SJSA1 (cell line): ENCODE data around the gene SPRR2E. TPM values are rescaled to one million over a fixed set of nuclear protein-coding genes. Genes with fewer than 3 reads are reported as not detected.
"Not testable (repeated sequence)": the region's sequence is repeated elsewhere in the genome, so short reads cannot be mapped to it uniquely, and the experiment has no call there.

Experiments
- DNase-seq, 2 experiments: peaks; one replicate each; pipeline ENCODE4 v3.0.0-alpha.2; 2015 to 2020; ENCODE audit warnings: low spot score in 2 of 2, low read depth in 1 of 2
- H3K27ac ChIP-seq: fragments of 250-450 bp; sonication (Bioruptor Pico); 2 replicates; pipeline ENCODE4 v1.5.1; 2020; ENCODE audit warnings: mild to moderate bottlenecking, moderate library complexity
- H3K27me3 ChIP-seq: fragments of 250-450 bp; sonication (Bioruptor Pico); replicated peaks from 2 replicates; pipeline ENCODE4 v1.5.1; 2020; ENCODE audit warnings: mild to moderate bottlenecking, moderate library complexity
- H3K36me3 ChIP-seq: fragments of 250-450 bp; sonication (Bioruptor Pico); 2 replicates; pipeline ENCODE4 v1.5.1; 2020; ENCODE audit warnings: mild to moderate bottlenecking
- H3K4me1 ChIP-seq: fragments of 250-450 bp; sonication (Bioruptor Pico); replicated peaks from 2 replicates; pipeline ENCODE4 v1.6.1; 2021; ENCODE audit warnings: mild to moderate bottlenecking
- H3K4me3 ChIP-seq: fragments of 250-450 bp; sonication (Bioruptor Pico); 2 replicates; pipeline ENCODE4 v1.5.1; 2020; ENCODE audit warnings: mild to moderate bottlenecking
- H3K9me3 ChIP-seq: fragments of 250-450 bp; sonication (Bioruptor Pico); replicated peaks from 2 replicates; pipeline ENCODE4 v1.5.1; 2020; ENCODE audit warnings: mild to moderate bottlenecking
- total RNA-seq: library from RNA; depleted of rRNA; stranded (reverse); fragments of >200 nt; shearing (Covaris generic); gene quantifications from 2 replicates; pipeline ENCODE4 v1.2.3, GENCODE V29; 2014

SPRR2E gene
- total RNA-seq, 1 experiment from 2014 or later: not detected

DNA sequence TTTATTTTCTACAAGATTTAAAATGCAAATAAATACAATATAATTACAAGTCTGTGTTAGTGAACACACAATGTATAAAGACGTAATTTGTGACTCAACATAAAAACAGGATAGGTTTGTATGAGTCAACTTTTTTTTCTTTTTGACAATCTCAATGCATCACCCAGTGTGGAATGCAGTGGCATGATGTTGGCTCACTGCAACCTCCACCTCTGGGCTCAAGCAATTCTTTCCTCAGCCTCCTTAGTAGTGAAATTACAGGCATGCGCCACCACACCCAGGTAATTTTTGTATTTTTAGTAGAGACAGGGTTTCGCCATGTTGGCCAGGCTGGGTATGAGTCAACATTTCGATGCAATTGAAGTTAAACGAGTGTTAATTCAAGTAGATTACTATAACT is 5.9 kb upstream of the SPRR2E start:
- DNase-seq: no peak
- Histone ChIP-seq H3K36me3 (no peaks in the 10 kb centered on the region), H3K27me3 (no peaks in the 10 kb centered on the region), H3K4me1 (no peaks in the 10 kb centered on the region), H3K9me3 (no peaks in the 10 kb centered on the region), H3K27ac (no peak overlapping the region), H3K4me3 (no peak overlapping the region)

GRCh38 chr1:153099461-153100045 is 5.2 kb upstream of the SPRR2E start:
- H3K4me3 ChIP-seq: no peak overlapping the region
- no peaks in the 10 kb centered on the region for H3K36me3 ChIP-seq
- H3K4me1 ChIP-seq: no peaks in the 10 kb centered on the region
- DNase-seq: no peak
- no peaks in the 10 kb centered on the region for H3K27me3 ChIP-seq
- H3K27ac ChIP-seq: no peak overlapping the region
- no peaks in the 10 kb centered on the region for H3K9me3 ChIP-seq

- Histone ChIP-seq H3K27ac (no peak overlapping the region), H3K27me3 (no peaks in the 10 kb centered on the region), H3K4me1 (no peaks in the 10 kb centered on the region), H3K4me3 (no peak overlapping the region), H3K36me3 (no peaks in the 10 kb centered on the region), H3K9me3 (no peaks in the 10 kb centered on the region)
- DNase-seq: no peak
These were observed 1.4 kb upstream of the SPRR2E start for GRCh38 chr1:153095764-153096163.

DNA sequence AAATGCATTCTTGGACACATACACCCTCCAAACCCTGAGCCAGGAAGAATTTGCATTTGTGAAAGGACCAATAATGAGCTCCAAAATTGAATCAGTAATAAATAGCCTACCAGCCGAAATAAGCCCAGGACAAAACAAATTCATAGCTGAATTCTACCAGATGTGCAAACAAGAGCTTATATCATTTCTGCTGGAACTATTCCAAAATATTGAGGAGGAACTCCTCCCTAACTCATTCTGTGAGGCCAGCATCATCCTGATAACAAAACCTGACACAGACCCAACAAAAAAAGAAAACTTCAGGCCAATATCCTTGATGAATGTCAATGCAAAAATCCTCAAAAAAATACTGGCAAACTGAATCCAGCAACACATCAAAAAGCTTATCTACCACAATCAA is 6.7 kb downstream of the SPRR2E start:
- DNase-seq: no peak
- no peak overlapping the region for H3K4me3 ChIP-seq
- no peaks in the 10 kb centered on the region for H3K9me3 ChIP-seq
- H3K4me1 ChIP-seq: no peaks in the 10 kb centered on the region
- H3K36me3 ChIP-seq: no peaks in the 10 kb centered on the region
- no peaks in the 10 kb centered on the region for H3K27me3 ChIP-seq
- no peak overlapping the region for H3K27ac ChIP-seq

- H3K36me3 ChIP-seq: no peaks in the 10 kb centered on the region
- no peak overlapping the region for H3K4me3 ChIP-seq
- H3K27me3 ChIP-seq: no peaks in the 10 kb centered on the region
- DNase-seq: no peak
- no peak overlapping the region for H3K27ac ChIP-seq
- no peaks in the 10 kb centered on the region for H3K9me3 ChIP-seq
- no peaks in the 10 kb centered on the region for H3K4me1 ChIP-seq
These were observed 12.6 kb downstream of the SPRR2E start for GRCh38 chr1:153081736-153082135.

DNA sequence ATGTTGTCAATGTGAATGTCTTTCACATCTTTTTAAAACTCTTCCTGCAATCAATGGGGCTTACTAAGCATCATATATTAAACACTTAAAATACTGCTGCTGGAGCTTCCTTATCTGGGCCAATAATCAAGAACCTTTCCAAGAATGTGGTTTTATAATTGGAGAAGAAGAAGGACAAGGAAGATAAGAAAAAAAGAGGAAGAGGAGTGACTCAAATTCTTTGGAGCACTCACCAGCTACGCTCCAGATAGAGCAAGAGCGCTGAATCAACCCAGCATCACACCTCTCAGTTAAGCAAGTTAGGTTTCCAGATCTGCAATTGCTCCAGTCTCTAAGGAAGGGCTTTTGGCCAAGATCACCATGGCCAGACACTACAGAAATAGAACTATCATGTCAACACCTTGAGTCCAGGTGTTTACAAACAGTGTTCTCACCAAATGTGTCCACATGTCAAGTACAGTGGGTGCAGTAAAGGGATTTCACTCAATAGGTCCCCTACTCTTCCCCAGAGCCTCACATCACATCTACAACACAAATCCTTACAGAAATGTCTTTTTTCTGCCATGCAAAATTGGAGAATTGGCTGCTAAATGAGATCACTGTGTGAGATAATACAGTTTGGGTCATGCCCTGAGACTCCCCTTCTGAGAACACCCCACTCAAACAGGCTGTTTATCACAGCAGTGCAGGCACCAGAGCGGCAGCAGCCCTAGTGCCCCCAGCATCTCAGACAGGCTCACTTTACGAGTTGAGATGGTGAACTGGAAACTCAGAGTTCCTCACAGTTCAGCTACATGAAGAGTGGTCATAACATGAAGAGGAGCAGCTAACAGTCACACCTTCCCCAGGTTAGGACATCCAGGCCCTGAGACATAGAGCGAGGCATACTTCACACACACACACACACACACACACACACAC is 21.3 kb downstream of the SPRR2E start:
- Histone ChIP-seq H3K27ac (no peak overlapping the region), H3K27me3 (no peaks in the 10 kb centered on the region), H3K36me3 (no peaks in the 10 kb centered on the region), H3K9me3 (no peaks in the 10 kb centered on the region), H3K4me3 (no peak overlapping the region), H3K4me1 (no peaks in the 10 kb centered on the region)
- DNase-seq: no peak

GRCh38 chr1:153071511-153071910 is 22.8 kb downstream of the SPRR2E start, which contains the start of gene SPRR2B:
Gene SPRR2B, minus strand, starts transcription at chr1:153071611. Its CDS starts 772 bp downstream, at chr1:153070839.
- no peaks in the 10 kb centered on the region for H3K27me3 ChIP-seq

DNA sequence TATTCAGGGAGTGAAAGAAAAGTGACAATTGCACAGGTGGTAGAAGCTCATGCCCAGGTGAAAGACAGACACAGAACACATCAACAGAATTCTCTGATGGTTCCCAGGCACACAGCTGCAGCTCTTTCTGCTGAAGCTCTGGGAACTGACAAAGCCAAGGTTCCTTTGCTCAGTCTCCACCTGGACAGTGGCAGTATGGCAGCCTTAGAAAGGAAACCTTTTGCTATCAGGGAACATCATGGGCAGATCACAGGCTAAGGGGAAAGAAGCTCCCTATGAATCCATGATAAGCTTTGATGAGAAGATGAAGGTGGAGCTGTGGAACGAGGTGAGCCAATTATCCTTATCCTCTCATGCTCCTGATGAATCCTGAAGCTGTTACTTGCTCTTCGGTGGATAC is 24.1 kb downstream of the SPRR2E start:
- H3K9me3 ChIP-seq: no peaks in the 10 kb centered on the region
- no peaks in the 10 kb centered on the region for H3K27me3 ChIP-seq
- no peak overlapping the region for H3K4me3 ChIP-seq
- no peak for DNase-seq
- no peaks in the 10 kb centered on the region for H3K36me3 ChIP-seq
- no peaks in the 10 kb centered on the region for H3K4me1 ChIP-seq
- no peak overlapping the region for H3K27ac ChIP-seq

More at GRCh38 chr1:153071511-153071910, 22.8 kb downstream of the SPRR2E start, which contains the start of gene SPRR2B:
- Histone ChIP-seq H3K4me1 (no peaks in the 10 kb centered on the region), H3K9me3 (no peaks in the 10 kb centered on the region), H3K4me3 (no peak within 1 kb of the TSS), H3K36me3 (no peaks in the 10 kb centered on the region), H3K27ac (no peak within 1 kb of the TSS)
- no peak for DNase-seq

DNA sequence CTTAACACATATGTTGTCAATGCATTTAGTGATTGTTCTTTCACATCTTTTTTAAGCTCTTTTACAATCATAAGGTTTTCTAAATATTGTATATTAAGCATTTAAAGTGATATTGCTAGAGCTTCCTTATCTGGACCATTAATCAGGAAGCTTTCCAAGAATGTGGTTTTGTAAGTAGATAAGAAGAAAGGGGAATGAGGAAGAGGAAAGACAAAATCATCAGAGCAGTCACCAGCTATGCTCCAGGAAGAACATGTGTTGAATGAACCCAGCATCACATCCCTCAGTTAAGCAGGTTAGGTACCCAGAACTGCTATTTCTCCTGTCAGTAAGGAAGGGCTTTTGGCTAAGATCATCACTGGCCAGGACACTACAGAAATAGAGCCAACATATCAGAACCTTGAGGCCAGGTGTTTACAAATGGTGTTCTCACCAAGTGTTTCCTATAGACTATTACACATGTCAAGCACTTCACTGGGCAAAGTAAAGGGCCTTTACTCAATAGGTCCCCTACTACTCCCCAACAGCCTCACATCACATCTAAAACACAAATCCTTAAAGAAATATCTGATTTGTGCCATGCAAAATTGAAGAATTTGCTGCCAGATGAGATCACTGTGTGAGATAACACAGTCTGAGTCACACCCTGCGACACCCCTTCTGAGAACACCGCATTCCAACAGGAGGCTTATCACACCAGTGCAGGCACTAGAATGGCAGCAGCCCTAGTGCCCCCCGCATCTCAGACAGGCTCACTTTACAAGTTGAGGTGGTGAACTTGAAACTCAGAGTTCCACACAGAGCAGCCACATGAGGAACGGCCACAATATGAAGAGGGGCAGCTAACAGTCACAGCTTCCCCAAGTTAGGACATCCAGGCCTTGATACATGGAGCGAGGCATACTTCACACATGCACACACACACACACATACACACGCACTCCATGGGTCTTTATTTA is 35.2 kb downstream of the SPRR2E start:
- H3K27me3 ChIP-seq: no peaks in the 10 kb centered on the region
- no peaks in the 10 kb centered on the region for H3K9me3 ChIP-seq
- no peak overlapping the region for H3K27ac ChIP-seq
- H3K4me1 ChIP-seq: no peaks in the 10 kb centered on the region
- no peak overlapping the region for H3K4me3 ChIP-seq
- no peaks in the 10 kb centered on the region for H3K36me3 ChIP-seq
- no peak for DNase-seq

DNA sequence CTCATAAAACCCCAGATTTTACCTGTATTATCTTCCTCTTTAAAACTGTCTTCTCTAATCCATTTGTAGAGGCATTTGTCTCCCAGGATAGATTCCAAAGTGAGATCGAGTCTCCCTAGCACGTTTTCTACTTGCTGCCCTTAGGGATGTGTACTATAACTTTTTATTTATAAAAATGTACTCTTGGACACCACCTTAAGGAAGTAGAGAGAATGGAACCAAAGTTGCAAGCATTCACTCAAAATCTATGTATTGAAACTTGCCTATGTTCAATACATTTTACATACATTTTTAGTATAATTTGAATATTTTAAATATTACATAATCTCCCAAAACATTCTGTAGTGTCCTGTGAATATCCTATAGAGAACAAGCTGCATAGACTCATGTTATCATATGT is 36.2 kb downstream of the SPRR2E start:
- Histone ChIP-seq H3K4me1 (no peaks in the 10 kb centered on the region), H3K4me3 (no peak overlapping the region), H3K27ac (no peak overlapping the region), H3K36me3 (no peaks in the 10 kb centered on the region), H3K27me3 (no peaks in the 10 kb centered on the region), H3K9me3 (no peaks in the 10 kb centered on the region)
- no peak for DNase-seq

DNA sequence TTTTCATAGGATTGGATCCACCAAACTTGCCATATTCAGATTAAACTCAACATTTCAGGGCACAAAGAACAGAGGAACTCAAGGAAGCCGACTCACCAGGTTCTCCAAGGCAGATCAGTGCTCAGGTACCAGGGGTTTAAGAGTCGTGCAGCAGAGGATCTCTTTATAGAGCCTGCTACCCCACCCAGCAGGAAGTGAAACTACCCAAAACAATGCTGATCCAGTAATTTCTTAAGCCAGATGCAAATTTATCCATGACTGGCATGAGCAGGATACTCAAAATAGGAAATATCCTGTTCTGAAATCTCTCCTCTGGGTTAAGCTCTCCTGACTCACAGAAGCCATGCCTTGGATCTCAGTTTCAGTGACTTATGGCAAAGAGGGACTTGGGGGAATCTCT is 37.0 kb downstream of the SPRR2E start, which contains the start of gene SPRR2A:
SPRR2A (minus strand) TSS at position 138 of the 400 bp plus-strand sequence. CDS start 777 bp downstream, outside the sequence.
- Histone ChIP-seq H3K9me3 (no peaks in the 10 kb centered on the region), H3K27ac (no peak within 1 kb of the TSS), H3K27me3 (no peaks in the 10 kb centered on the region)

GRCh38 chr1:153056111-153056510 is 38.2 kb downstream of the SPRR2E start:
- H3K4me1 ChIP-seq, H3K27ac ChIP-seq, DNase-seq, H3K9me3 ChIP-seq, H3K4me3 ChIP-seq, H3K27me3 ChIP-seq, H3K36me3 ChIP-seq: not testable (repeated sequence)

More for the DNA sequence above, 37.0 kb downstream of the SPRR2E start, which contains the start of gene SPRR2A:
- Histone ChIP-seq H3K36me3 (no peaks in the 10 kb centered on the region), H3K4me3 (no peak within 1 kb of the TSS), H3K4me1 (no peaks in the 10 kb centered on the region)
- no peak for DNase-seq

DNA sequence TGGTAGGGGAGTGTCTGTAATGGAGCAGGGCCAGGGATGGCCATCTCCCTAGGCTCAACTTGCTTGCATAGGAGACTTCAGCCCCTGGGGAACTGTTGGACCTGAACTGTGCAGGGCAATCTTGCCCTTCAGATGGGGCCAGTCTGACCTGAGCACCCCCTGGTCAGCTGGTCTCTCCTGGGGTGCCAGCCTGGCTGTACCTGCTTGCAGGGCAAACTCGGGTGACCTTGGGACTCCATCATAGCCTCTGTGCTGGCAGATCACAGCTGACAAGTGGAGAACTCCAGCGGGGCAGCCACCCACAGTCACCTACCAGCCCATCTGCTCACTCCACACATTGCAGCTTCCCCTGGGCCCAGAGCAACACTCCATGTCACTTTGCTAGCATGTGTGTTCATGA is 45.1 kb downstream of the SPRR2E start:
- Histone ChIP-seq H3K4me1 (no peaks in the 10 kb centered on the region), H3K27me3 (no peaks in the 10 kb centered on the region), H3K36me3 (no peaks in the 10 kb centered on the region), H3K27ac (no peak overlapping the region), H3K9me3 (no peaks in the 10 kb centered on the region), H3K4me3 (no peak overlapping the region)
- no peak for DNase-seq
